Adrenal gland (tissue), 5 donors: ENCODE measurements around the gene PELO.

Experiments
- POLR2A ChIP-seq, 2 donors: fragments of 450-650 bp; IDR thresholded peaks; one replicate each; pipeline ENCODE4 v1.6.1; 2017; ENCODE audit warnings: antibody characterized with exemption in 2 of 2, mild to moderate bottlenecking in 2 of 2, moderate library complexity in 1 of 2
- TF ChIP-seq, protein P1 (sequence below), 6 experiments: fragments of 450-650 bp in 4 of 6; fragments of 200-600 bp in 2 of 6; sonication (generic) in 1 of 6; IDR thresholded peaks; 1 replicate in 5 of 6; 2 replicates in 1 of 6; pipeline versions ENCODE4 v1.5.1 to v1.8.0; 2016 to 2021; ENCODE audit warnings: antibody characterized with exemption in 6 of 6, mild to moderate bottlenecking in 2 of 6, moderate library complexity in 1 of 6
- donor health status: DM: no; HTN: no; CAD: no.

- TF ChIP-seq, protein P1, sequence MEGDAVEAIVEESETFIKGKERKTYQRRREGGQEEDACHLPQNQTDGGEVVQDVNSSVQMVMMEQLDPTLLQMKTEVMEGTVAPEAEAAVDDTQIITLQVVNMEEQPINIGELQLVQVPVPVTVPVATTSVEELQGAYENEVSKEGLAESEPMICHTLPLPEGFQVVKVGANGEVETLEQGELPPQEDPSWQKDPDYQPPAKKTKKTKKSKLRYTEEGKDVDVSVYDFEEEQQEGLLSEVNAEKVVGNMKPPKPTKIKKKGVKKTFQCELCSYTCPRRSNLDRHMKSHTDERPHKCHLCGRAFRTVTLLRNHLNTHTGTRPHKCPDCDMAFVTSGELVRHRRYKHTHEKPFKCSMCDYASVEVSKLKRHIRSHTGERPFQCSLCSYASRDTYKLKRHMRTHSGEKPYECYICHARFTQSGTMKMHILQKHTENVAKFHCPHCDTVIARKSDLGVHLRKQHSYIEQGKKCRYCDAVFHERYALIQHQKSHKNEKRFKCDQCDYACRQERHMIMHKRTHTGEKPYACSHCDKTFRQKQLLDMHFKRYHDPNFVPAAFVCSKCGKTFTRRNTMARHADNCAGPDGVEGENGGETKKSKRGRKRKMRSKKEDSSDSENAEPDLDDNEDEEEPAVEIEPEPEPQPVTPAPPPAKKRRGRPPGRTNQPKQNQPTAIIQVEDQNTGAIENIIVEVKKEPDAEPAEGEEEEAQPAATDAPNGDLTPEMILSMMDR (IDR thresholded peaks at IDR 0.05): no peak
- TF ChIP-seq POLR2A (IDR thresholded peaks at IDR 0.05): no peak
Observed at GRCh38 chr5:52804387-52804791, 16.7 kb downstream of the PELO start.
